Subcutaneous preadipocyte (primary cell): ENCODE data around the gene SPATA32. TPM values are rescaled to one million over a fixed set of nuclear protein-coding genes. Genes with fewer than 3 reads are reported as not detected.

Source experiments
- total RNA-seq: library from RNA; depleted of rRNA; stranded (reverse); fragments of >200 nt; gene quantifications from 2 replicates; pipeline ENCODE4 v1.2.3, GENCODE V29; 2012

The SPATA32 gene, protein sequence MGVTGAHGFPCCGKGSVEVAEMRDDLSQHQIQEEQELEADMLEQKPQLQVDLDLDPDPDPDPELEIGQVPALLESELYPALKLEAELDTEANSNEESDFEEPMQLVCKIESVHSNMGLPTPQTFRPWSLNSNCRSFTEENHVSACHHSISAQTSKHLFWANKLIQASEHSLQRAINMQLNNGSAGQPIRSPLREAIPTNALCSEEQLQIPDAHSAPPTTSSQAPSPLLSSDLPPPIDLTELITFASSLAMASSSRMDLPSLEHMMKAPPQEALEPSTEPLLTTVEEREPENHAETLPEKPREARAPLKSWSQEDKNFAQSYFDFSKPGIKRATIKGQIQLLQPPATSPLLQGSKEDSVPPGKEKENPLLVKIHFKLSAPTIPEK
- not detected in 2 replicates for total RNA-seq

DNA sequence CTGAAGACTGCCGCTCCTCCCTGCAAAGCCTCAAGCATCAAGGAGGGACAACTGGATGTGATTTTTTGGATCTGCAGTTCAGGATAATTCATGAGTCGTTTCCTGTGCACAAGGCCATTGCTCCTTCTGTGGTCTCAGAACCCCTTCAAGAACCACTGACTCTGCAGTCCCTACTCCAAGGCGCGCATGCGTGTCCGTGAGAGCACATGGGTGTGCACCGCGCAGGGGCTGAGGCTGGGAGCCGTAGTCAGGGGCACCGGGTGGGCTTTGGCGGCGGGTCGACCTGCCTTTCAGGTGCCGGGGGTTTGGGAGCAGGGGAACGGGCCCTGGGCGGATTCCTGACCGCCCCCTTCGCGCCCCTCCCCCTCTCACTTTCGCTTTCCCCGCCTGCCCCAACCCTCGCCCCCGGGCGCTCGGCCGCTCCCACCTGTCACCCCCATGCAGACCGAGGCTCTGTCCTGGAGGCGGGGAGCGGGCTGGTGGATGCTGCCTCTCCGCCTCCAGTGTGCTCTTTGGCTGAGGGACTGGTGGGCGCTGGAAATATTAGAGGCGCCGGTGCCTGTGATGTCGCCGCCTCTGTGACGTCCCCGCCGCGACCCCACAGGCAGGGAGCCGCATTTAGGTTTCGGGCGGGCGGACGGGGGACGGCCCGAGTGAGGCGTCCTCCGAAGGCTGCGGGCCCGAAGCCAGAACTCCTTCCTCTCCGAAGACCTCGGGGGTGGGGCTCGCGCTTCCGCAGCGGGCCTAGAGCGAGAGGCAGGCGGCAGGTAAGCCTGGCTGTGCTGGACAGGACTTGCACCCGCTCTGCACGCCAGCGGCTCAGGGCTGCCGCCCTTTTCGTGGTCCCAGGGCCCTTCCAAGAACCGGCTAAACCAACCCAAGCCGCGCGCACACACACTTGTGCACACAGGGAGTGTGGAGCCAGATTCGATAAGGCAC, at the start of gene SPATA32:
Gene SPATA32 (minus strand): TSS at position 518 of the 939 bp plus-strand sequence. CDS start 78 bp downstream, at position 440.

DNA sequence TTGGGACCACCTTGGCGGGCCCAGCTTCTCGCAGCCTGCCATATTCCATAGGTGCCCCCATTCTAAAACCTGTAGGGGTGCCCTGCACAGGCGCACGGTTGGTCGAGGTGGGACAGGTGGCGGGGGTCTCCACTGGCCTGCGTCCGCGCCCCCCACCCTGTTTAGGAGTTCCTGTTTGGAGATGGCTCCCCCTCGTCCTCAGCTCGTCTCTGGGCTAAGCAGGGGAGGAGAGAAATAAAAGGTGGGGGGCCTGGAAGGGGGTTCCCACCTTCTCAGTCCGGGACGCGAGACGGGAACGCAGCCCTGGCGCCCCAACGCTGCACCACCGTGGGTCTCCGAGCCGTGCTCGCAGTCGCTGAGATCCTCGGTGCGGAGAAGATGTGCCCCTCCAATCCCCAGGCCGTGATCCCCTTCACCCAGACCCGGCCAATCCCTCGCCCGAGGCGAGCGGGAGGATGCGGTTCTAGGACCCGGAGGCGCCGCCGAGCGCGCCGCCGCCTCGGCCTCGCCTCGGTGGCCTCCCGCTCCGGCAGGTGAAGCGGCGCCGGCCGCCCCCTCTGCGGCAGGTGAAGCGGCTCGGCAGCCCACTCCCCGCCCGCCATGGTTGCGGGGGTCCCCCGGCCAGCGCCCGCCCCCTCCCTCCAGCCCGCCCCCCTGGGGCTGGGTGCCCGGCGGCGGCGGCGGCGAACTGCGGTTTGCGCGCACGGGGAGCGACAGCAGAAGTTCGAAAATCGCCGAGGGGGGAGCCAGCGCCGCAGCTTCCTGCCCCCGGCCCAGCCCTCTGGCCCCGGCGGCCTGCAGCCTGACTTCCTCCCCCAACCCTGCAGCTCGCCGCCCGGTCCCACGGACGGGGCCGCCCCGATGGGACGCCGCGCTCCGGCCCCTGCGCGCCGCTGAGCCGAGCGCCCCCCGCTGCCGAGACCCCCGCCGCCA, 40.5 kb downstream of the SPATA32 start, which contains the start of gene FMNL1:
Gene FMNL1 (plus strand): TSS at position 805 of the 933 bp plus-strand sequence. CDS start 240 bp downstream, outside the sequence.

Other genes with a start within 250 kb of the SPATA32 start
- 35.0 and 37.1 TPM in 2 replicates for gene DCAKD, start 210.5 kb downstream of the SPATA32 start, total RNA-seq
- 75.7 and 80.5 TPM in 2 replicates for gene NMT1, start 200.8 kb downstream of the SPATA32 start, total RNA-seq
- 40.3 and 48.1 TPM in 2 replicates for gene PLCD3, start 129.6 kb downstream of the SPATA32 start, total RNA-seq
- 4.5 and 6.2 TPM in 2 replicates for gene ACBD4, start 126.4 kb downstream of the SPATA32 start, total RNA-seq
- 3.7 TPM in 2 replicates for gene HEXIM1, start 113.6 kb downstream of the SPATA32 start, total RNA-seq
- gene HEXIM2, start 100.2 kb downstream of the SPATA32 start, total RNA-seq = 4.9 and 14.0 TPM in 2 replicates
- 4.8 and 5.3 TPM in 2 replicates for gene FMNL1, start 40.2 kb downstream of the SPATA32 start, total RNA-seq
- gene MAP3K14, start 54.9 kb upstream of the SPATA32 start, total RNA-seq = 1.8 and 3.3 TPM in 2 replicates
- gene ARHGAP27, start 170.8 kb upstream of the SPATA32 start, total RNA-seq = 1.8 and 4.7 TPM in 2 replicates
- 23.9 and 27.8 TPM in 2 replicates for gene PLEKHM1, start 228.6 kb upstream of the SPATA32 start, total RNA-seq